Left forelimb (tissue), 1 donor: ENCODE data around the gene GEMIN8.

Experiments
- DNase-seq: peaks from one replicate; pipeline ENCODE4 v3.0.0-alpha.2; 2018; ENCODE audit warnings: low spot score

The GEMIN8 gene

GRCh38 chrX:14015941-14016340, 13.8 kb downstream of the GEMIN8 start:
- DNase-seq: no peak

GRCh38 chrX:14015294-14015693, 14.4 kb downstream of the GEMIN8 start:
- DNase-seq: no peak

- no peak for DNase-seq
Measured at GRCh38 chrX:14014526-14014925, 15.2 kb downstream of the GEMIN8 start.

- DNase-seq: no peak
Measured at GRCh38 chrX:14013054-14013453, 16.6 kb downstream of the GEMIN8 start.

- DNase-seq: no peak
Measured at GRCh38 chrX:14010566-14010965, 19.1 kb downstream of the GEMIN8 start.

GRCh38 chrX:14006540-14006939, 23.2 kb downstream of the GEMIN8 start:
- no peak for DNase-seq

GRCh38 chrX:14003876-14004425, 25.7 kb downstream of the GEMIN8 start:
- DNase-seq: no peak

- DNase-seq: no peak
Measured at GRCh38 chrX:14003028-14003427, 26.7 kb downstream of the GEMIN8 start.

GRCh38 chrX:13996650-13997049, 33.0 kb downstream of the GEMIN8 start:
- no peak for DNase-seq

GRCh38 chrX:13994536-13995080, 35.1 kb downstream of the GEMIN8 start:
- no peak for DNase-seq

- DNase-seq: no peak
Measured at GRCh38 chrX:13994104-13994503, 35.6 kb downstream of the GEMIN8 start.

- DNase-seq: no peak
Measured at GRCh38 chrX:13990126-13990800, 39.4 kb downstream of the GEMIN8 start.

- DNase-seq: no peak
Measured at GRCh38 chrX:13985697-13986435, 43.8 kb downstream of the GEMIN8 start.

GRCh38 chrX:13983734-13984133, 46.0 kb downstream of the GEMIN8 start:
- DNase-seq: no peak

GRCh38 chrX:13968198-13968597, 61.5 kb downstream of the GEMIN8 start:
- no peak for DNase-seq

GRCh38 chrX:13967636-13968035, 62.1 kb downstream of the GEMIN8 start:
- DNase-seq: no peak

GRCh38 chrX:13966793-13967125, 62.9 kb downstream of the GEMIN8 start:
- DNase-seq: no peak

- DNase-seq: no peak
Measured at GRCh38 chrX:13966071-13966792, 63.5 kb downstream of the GEMIN8 start.

- DNase-seq: no peak
Measured at GRCh38 chrX:13965531-13965930, 64.2 kb downstream of the GEMIN8 start.

- no peak for DNase-seq
Measured at GRCh38 chrX:13956998-13957397, 72.7 kb downstream of the GEMIN8 start.
